ENCODE results near the gene LYG1. TPM values are rescaled to one million over a fixed set of nuclear protein-coding genes. Genes with fewer than 3 reads are reported as not detected.

Gene LYG1
- total RNA-seq, 1 donor from 2014 or later = 1.4 TPM

Other genes starting within 250 kb of the LYG1 start
- gene C2orf15, start 159.5 kb downstream of the LYG1 start, total RNA-seq (ENCODE audit: unreplicated experiment) = 0.26 TPM
- gene TSGA10, start 146.3 kb downstream of the LYG1 start, total RNA-seq (ENCODE audit: unreplicated experiment) = 4.2 TPM
- 6.9 TPM for gene LIPT1, start 146.2 kb downstream of the LYG1 start, total RNA-seq (ENCODE audit: unreplicated experiment)
- gene MITD1, start 120.1 kb downstream of the LYG1 start, total RNA-seq (ENCODE audit: unreplicated experiment) = 23.3 TPM
- gene MRPL30, start 120.0 kb downstream of the LYG1 start, total RNA-seq (ENCODE audit: unreplicated experiment) = 25.9 TPM
- gene LYG2, start 45.5 kb downstream of the LYG1 start, total RNA-seq (ENCODE audit: unreplicated experiment) = 1.7 TPM
- gene TXNDC9, start 35.1 kb upstream of the LYG1 start, total RNA-seq (ENCODE audit: unreplicated experiment) = 41.3 TPM
- gene EIF5B, start 36.2 kb upstream of the LYG1 start, total RNA-seq (ENCODE audit: unreplicated experiment) = 42.0 TPM
- gene REV1, start 188.8 kb upstream of the LYG1 start, total RNA-seq (ENCODE audit: unreplicated experiment) = 40.2 TPM